Epithelial cell of proximal tubule (primary cell): ENCODE measurements around the gene LGR6. TPM values are rescaled to one million over a fixed set of nuclear protein-coding genes. Genes with fewer than 3 reads are reported as not detected.

ENCODE experiments used
- DNase-seq: peaks from one replicate; pipeline ENCODE4 v3.0.0-alpha.2; 2011; ENCODE audit warnings: low read depth
- H3K4me3 ChIP-seq: 2 replicates; pipeline ENCODE4 v1.5.1; 2011; ENCODE audit warnings: low read depth, mild to moderate bottlenecking, low read length
- CTCF ChIP-seq: conservative IDR thresholded peaks from 2 replicates; pipeline ENCODE4 v1.5.1; 2012; ENCODE audit warnings: low read depth, mild to moderate bottlenecking, low read length
- total RNA-seq: library from RNA; depleted of rRNA; stranded (reverse); fragments of >200 nt; gene quantifications from 2 replicates; pipeline ENCODE4 v1.2.3, GENCODE V29; 2015

Gene LGR6
- total RNA-seq, 1 donor from 2014 or later, result not detected

GRCh38 chr1:202249436-202249835 lies 55.8 kb downstream of the LGR6 start:
- no peak for TF ChIP-seq CTCF
- DNase-seq, result no peak
- H3K4me3 ChIP-seq, result no peak overlapping the region

DNA sequence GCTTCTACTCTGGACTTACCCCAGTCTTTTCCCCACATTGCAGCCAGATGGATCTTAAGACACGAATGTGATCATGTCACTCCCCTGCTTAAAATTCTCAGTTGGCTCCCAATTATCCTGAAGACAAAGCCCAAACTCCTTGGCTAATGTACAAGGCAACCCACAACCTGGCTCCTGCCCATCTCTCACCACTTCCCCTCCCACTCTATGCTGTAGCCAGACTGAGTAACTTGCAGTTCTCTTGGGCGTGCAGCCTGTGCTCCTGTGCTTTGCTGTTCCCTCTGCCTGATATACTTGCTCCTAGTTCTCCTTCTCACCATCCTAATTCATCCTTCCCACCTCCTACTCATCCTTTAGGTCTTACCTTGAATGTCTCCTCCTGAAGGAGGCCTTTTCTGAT lies 56.2 kb downstream of the LGR6 start:
- TF ChIP-seq CTCF, result no peak
- H3K4me3 ChIP-seq, result no peak overlapping the region
- DNase-seq, result no peak

DNA sequence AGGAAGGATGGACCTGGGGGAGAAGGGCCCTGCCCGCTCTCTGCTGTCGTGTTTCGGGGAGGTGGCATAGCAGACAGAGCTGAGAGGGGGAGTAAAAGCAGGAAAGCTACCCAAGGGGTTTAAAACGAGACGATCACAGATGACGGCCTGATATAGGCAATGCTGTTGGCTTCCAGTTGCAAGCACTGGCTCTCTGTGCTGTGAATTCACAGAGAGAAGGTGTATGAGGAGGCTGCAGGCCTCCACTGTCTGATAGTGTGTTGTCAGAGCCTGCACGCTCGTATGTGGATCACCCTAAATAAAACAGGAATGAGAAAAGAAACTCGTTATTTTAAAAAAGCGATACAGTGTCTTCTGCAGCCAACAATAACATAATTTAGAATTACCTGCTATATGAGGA lies 57.4 kb downstream of the LGR6 start:
- TF ChIP-seq CTCF, result no peak
- no peak for DNase-seq
- no peak overlapping the region for H3K4me3 ChIP-seq

- DNase-seq, result no peak
- TF ChIP-seq CTCF, result no peak
- no peak overlapping the region for H3K4me3 ChIP-seq
Observed at GRCh38 chr1:202251424-202252256, 58.0 kb downstream of the LGR6 start.

GRCh38 chr1:202252271-202252670 lies 58.7 kb downstream of the LGR6 start:
- no peak overlapping the region for H3K4me3 ChIP-seq
- TF ChIP-seq CTCF, result no peak
- no peak for DNase-seq

GRCh38 chr1:202254454-202255252 lies 61.1 kb downstream of the LGR6 start:
- DNase-seq, result no peak
- H3K4me3 ChIP-seq, result no peak overlapping the region
- no peak for TF ChIP-seq CTCF
